ENCODE results near the gene CRYBG1.

Gene CRYBG1, protein sequence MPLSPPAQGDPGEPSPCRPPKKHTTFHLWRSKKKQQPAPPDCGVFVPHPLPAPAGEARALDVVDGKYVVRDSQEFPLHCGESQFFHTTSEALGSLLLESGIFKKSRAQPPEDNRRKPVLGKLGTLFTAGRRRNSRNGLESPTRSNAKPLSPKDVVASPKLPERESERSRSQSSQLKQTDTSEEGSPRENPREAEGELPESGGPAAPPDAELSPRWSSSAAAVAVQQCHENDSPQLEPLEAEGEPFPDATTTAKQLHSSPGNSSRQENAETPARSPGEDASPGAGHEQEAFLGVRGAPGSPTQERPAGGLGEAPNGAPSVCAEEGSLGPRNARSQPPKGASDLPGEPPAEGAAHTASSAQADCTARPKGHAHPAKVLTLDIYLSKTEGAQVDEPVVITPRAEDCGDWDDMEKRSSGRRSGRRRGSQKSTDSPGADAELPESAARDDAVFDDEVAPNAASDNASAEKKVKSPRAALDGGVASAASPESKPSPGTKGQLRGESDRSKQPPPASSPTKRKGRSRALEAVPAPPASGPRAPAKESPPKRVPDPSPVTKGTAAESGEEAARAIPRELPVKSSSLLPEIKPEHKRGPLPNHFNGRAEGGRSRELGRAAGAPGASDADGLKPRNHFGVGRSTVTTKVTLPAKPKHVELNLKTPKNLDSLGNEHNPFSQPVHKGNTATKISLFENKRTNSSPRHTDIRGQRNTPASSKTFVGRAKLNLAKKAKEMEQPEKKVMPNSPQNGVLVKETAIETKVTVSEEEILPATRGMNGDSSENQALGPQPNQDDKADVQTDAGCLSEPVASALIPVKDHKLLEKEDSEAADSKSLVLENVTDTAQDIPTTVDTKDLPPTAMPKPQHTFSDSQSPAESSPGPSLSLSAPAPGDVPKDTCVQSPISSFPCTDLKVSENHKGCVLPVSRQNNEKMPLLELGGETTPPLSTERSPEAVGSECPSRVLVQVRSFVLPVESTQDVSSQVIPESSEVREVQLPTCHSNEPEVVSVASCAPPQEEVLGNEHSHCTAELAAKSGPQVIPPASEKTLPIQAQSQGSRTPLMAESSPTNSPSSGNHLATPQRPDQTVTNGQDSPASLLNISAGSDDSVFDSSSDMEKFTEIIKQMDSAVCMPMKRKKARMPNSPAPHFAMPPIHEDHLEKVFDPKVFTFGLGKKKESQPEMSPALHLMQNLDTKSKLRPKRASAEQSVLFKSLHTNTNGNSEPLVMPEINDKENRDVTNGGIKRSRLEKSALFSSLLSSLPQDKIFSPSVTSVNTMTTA (N-terminal part only)

DNA sequence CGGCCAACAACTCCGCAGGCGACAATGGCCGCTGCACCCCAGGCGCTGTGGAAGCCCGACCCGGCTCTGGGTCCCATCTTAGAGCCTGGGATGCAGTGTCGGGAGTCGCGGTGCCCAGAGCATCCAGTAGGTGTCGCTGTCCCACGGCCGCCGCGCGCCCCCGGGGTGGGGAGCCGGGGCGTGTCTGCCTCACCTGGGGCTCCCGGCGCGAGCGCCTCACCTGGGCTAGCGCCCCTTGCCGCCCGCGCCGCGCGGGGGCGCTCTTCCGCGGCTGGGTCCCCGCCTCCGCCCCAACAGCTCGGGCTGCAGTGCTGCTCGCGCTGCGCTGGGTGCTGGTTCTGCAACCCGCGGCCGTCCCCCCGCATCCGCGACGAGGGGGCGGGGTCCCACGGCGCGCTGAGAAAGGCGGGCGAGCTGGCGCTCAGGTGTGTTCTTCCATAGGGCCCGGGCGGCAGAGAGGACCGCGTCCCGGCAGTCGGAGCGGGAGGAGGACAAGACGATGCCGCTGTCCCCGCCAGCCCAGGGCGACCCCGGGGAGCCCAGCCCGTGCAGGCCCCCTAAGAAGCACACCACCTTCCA, at the start of gene CRYBG1:
Gene CRYBG1 (plus strand): TSS at position 308 of the 579 bp plus-strand sequence. CDS start 192 bp downstream, at position 500.
- DNase-seq: peak; percentile 58 to 63

DNA sequence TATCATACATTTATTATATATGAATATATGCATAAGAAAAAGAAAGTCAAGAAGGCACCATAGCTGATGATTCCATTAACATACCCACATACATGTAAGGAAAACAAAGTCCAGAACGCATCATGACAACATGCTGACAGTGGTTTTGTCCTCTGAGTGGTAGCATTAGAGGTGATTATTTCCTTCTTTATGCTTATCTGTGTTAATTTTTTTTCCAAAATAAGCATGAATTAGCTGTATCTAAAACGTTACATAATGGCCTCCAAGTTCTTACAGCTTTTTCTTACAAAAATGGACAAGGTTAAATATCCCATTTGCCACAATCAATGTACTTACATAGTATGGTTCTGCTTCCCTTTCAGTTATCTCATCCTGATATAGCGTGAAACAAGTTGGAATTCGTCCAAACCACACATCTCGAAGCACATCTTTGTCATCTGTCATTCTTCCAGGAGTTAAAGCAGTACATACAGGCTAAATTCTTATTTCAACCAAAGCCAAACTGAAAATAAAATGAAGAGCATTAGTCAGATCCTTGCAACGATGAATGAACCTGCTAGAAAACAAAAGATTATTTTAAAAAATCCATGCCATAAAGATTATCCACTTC, 44.6 kb upstream of the CRYBG1 start:
- DNase-seq: no peak

DNA sequence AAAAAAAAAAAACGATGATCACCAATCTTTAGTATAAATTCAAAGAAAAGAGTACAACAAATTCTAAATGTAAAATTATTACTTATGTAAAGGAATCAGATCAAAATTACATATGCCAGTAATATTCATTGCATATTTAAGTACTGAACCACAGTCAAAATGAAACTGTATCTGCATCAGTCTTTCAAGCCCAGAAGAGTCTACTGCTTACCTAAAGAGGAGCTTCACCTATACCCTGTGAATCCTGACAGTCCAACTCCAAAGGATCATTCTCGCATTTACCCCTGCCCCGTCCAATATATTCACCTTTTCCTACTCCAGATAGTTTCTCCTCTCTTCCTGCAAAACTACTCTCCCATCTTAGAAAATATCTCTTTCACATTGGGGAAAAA, 44.1 kb upstream of the CRYBG1 start:
- no peak for DNase-seq

DNA sequence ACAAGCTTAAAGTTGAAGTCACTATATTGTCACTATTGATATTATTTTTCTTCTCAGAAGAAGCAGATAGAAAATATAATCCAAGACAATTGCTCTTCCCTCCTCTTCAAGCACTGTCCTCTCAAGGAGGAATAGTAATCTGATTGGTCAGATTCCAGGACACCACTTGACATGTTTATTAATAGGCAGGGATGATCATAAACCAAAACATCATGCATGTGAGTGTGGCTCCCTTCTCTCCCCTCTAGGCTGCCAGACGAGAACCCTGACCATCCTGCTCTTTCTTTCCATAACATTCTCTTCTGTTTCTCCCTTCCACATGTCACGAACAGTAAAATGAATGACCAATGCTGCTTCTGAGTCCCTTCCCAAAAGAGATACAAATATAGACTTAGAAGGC, 42.5 kb upstream of the CRYBG1 start:
- no peak for DNase-seq

DNA sequence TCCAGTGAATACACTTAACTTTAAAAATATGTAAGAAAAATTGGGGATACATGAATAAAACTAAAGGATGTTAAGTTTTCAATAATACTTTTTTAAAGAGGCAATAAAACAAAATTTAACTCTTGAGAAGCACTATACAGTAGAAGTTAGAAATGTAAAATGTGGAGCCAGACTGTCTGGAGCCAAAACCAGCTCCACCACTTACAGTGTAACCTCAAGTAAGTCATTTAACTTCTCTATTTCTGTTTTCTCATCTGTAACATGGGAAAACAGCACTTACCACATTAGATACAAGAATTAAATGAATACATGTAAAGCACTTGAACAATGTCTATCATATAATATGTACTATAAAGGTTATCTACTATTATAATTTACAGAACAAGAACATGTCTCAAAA, 41.7 kb upstream of the CRYBG1 start:
- DNase-seq: no peak

DNA sequence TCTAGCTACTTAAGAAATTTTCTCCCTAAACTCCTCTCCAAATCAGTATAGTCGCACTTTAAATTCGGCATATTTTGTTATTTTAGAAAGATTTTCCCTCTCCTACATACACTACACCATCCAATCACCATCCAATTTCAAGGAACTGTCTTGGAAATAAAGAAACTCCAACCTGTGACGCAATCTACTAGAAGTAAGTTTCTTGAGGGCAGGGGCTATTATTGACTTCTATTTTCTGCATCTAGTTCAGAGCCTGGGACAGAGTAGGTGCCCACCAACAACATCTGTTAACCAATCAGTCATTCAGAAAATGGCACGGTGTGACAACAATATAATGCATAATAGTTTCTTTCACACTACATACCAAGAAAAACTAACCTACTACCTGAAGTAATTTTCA, 38.6 kb upstream of the CRYBG1 start:
- no peak for DNase-seq

DNA sequence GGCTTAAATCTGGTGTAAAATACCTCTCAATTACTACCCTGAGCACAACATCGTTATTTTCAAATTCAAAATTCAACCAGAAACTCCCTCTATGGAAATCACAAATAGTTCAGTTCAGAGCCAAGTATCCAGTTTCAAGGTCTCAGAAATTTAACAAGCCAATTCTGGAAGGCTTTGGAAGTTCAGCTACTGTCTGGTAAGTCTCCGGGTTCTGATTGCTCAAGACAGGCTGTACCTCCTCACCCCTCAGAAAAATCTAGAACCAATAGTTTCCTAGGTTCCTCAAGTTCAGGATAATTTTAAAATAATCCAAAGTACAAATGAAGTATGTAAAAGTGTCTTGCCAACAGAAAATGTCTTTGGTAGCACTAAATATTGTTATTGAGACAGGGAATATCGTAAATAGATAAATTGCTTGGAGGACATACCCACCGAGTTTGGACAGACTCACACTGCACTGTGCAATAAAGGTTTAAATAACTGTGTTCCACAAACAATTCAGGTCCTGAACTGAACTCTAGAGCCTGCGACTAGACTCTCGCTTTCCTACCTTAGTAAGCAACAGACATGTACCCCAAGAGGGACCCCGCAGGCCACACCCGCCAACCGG, 35.7 kb upstream of the CRYBG1 start:
- no peak for DNase-seq

DNA sequence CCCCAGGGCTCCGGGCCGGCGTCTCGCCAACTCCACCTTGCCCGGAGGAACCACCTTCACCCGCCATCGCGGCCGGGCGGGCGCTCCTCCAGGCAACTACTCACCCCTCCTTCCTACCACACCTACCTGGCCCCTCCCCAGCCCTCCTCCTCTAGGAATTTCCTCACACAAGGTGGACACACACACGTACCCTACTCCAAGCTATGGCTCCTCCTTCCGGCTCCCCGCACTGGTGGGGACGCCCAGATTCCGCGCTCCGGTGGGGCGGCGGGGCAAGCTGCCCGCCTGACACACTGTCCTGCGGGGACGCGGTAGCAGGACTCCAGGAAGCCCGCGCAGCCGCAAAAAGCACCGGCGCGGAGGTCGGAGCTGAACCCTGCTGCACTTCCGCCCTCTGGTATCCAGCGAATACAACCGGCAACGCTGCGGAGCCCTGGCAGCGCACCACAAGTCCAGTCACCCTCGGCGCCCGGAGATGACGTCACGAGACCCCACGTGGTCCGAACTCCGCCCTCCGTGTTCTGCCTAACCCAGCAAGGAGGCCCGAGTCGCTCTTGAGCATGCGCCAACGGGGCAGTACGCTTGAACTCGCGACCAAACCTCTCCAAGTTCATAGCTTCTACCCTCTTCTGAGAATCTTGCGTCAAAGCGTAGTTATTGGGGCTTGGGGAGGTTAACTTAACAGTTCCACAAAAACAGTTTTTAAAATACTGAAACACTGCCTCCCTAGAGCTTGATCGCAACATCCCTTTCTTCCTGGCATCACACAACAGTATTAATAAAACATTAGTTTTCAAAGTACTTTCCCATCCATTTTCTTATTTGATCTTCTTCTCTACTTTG, 35.0 kb upstream of the CRYBG1 start, which contains the start of gene ATG5:
Gene ATG5 (minus strand): TSS at position 425 of the 843 bp plus-strand sequence. CDS start 9,552 bp downstream, outside the sequence.
- peak; percentile 100 for DNase-seq

DNA sequence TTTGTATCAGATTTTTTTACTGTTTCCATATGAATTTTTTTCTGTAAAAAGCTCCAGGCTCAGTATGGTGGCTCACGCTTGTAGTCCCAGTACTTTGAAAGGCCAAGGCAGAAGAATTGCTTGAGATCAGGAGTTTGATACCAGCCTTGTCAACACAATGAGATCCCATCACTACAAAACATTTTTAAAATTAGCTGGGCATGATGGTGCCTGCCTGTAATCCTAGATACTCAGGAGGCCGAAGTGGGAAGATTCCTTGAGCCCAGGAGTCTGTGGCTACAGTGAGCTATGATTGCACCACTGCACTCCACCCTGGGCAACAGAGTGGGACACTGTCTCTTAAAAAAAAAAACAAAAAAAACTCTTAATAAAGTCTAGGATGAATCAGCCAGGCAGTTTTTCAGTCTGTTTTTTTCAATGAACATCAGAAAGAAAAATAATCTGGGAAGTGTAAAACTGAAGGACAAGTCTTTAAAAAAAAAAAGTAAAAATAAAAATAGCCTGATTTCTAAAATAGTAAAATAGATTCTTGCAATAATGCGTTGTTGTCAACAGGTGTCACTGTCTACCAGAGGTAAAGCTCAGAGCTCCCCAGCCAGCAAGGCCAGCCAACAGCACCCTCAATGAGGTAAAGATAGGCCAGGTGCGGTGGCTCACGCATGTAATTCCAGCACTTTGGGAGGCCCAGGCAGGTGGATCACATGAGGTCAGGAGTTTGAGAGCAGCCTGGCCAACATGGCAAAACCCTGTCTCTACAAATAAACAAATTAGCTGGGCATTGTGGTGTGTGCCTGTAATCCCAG, 25.7 kb upstream of the CRYBG1 start:
- DNase-seq: peak; percentile 31 to 39

DNA sequence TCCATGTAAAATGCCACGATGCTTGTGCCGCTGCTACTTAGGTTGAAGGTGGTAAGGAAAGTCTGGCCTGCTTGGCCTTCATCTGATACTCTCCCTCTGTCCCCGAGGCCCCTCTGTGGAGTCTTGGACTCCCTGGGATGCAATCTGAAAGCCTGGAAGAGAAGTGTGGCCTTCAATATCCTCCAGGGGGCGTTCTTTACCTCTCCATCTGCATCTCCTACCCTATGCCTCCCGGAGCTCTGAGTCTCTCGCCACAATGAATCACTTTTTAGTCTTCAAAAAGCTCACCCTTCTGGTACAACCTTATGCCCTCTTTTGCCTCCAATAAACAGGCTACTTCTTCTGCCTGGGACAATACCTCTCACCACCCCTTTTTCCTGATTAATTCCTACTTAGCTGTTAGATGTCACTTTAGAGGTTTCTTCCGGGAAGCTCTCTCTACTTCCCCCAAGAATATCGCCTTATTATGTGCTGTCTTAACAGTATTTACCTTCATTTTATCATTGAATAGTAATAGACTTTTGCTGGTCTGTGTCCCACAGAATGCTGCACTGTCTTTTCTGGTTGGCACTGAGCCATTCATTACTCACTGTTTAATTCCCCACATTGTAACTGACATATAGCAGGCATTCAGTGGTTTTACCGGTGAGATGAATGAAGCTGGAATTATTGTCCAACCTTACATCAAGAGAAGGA, 21.0 kb upstream of the CRYBG1 start:
- peak; percentile 30 to 33 for DNase-seq

DNA sequence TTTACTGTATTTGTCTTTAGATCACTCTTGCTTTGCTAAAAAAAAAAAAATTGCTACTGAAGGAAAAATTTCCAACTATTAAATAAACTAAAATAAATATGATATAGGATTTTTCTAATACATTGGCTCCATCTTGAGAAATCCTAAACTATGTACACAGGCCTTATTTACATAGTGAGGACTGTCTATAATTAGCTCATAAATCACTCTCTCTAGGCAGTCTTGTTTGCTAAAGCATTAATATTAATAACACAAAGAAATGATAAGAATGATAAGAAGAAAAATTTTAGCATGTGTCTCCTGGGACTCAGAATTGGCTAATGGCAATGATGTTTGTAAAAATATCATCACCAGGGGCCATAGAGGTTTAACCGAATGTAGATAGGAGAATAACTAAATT, 13.3 kb upstream of the CRYBG1 start:
- no peak for DNase-seq

DNA sequence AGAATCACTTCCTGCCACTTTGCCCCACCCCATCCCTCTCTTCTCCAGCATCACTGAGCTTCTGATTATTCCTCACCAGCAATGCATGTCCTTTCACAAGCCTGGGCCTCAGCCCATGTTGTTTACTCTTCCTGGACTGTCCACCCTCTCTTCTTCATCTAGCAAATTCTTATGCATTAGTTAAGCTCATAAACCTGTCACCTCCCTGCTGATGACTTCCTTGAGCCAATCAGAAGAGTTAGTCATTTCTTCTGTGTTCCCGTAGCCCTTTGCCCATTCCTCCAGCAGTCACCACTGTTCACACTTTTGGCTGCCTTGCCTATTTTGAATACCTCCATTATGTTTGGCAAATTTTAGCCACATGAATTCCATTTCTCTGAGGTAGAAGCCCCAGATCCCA, 4.1 kb upstream of the CRYBG1 start:
- no peak for DNase-seq

DNA sequence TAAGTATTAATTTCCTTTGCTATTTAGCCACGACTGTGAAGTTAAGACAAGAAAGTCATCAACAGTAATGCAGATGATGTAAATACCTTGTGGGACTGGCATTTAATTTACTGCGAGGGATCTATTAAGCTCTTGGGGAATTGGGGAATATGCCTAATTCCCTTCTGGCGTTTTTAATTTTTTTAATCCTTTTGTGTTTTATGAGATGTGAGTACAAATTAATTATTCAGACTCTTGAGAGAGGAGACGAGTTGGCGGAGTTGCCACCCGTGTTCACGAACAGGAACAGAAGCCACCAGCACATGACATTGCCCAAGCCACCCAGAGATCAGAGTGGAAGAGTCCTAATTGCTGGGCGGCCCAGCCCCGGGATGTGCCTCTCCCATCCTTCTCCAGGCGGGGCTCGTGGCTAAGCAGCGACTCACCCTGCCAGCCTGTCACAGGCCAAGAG, 533 bp upstream of the CRYBG1 start:
- no peak for DNase-seq

DNA sequence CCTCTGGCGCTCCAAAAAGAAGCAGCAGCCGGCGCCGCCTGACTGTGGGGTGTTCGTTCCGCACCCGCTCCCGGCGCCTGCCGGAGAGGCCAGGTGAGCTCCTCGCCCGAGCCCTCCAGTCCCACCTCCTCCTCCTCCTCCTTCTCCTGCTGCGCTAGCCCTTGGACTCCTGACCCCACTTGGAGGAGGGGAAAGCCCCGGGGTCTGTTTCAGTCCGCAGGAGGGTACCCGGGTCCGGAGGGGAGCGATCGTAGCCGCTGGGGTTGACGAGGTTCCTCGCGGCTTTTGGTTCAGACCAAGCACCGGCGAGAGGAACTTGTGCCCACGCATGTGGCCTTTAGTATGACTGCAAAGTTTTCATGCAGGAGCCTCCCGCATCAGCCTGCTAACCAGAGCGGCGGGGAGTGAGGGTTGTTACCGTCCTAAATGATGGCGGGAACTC, 493 bp downstream of the CRYBG1 start:
- peak; percentile 7 to 13 for DNase-seq

DNA sequence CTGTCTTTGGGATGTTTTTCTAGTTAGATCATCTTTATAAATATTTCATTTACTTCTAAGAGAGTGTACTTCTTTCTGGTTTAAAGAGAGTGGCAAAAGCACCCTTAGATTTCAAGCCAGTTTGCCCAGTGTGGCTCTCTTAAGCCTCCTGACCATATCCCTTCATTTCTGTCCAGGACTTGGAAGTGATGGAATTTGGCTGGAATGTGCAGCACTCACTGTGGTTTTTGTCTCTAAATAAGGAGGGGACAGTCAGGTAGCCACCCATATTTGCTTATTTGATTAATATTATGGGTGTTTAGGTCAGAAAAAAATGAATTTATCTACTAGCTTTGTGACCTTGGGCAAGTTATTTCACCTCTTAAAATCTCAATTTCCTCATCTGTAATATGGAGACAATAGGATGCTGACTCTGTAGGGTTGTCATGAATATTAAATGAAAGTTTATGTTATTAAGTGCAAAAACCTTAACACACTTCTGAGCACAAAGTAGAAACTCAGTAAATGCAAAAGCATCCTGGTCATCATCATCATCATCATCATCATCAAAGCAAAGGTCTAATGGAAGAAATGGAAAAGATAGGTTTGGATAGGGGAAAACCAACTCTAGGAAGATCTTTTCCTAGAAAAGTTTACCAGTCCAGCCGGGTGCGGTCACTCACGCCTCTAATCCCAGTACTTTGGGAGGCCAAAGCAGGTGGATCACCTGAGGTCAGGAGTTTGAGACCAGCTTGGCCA, 3.1 kb downstream of the CRYBG1 start:
- no peak for DNase-seq

DNA sequence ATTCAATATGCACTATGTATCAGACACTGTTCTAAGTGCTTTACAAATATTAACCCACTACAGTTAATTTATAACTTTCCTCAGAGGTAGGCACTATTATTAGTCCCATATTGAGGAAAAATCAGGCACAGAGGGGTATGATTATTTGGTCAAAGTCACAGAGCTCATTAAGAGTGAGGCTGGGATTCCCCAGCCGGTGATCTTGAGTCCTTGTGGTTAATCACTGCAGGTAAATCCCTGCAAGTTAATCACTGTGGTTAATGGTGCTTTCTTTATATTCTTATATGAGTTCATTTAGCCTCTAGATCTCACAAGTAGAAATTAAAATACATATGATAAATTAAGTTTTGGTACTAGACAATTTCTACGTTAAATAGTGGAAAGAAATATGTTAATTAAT, 9.2 kb downstream of the CRYBG1 start:
- DNase-seq: no peak

DNA sequence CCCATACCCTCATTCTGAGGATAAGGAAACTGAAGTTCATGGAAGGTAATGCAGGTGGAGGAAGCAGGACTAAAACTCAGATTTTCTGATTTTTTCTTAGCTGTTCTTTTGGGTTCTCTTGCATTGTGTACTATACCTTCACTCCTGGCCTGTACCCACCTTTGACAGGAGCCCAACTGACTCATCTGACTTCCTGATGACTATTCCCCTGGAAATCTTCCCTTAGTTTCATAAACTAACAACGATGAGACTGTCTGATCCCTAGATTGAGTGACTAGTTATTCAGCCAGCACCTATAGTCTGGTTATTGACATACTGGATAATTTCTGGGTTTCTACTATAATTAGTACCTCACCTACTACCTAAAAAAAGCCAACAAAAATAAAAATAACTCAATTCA, 10.1 kb downstream of the CRYBG1 start:
- DNase-seq: no peak

DNA sequence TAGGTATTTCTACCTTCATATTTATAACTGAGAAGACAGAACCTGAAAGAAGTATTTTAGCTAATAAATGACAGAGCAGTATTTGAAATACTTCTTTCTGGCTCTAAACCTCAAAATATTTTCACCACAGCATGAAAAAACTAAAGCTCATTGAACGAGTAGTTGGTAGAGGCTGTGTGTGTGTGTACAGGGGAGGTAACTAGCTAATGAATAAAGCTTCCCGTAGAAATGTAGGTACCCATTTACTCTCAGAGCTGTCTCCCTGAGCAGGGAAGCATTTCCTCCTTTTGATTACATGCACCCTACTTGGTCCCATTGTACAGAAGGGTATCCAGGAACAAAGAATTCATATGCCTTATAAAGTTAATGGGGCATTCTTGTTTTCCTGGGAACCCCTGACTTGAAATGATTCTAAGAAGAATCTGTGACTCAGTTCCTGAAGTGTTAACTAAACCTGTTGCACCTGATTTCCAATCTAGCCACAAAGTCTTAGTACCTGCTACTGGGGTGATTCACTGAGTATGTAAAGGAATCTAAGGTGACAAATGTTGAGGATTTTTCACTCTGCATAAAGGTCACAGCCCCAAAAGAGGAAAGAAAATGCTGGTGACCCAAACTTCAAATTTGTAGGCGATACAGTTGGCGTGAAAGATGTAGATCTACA, 12.5 kb downstream of the CRYBG1 start:
- DNase-seq: no peak

Measured in activated CD4-positive, alpha-beta T cell treated with anti-CD3 and anti-CD28 coated beads, Interleukin-2, amount 50 U/mL, for 4 hours (primary cell).